H1 (cell line): ENCODE data around the gene FBN3. TPM values are rescaled to one million over a fixed set of nuclear protein-coding genes. Genes with fewer than 3 reads are reported as not detected.

Experiments used
- CTCF ChIA-PET: fragments of 300-600 bp; sonication (Branson Sonifier 250); formaldehyde crosslinking; loops from one replicate; lab custom pipeline; 2021; ENCODE audit not compliant: partially characterized antibody; lab: Charles Lee
- POLR2A ChIA-PET: fragments of 300-600 bp; sonication (Branson Sonifier 250); formaldehyde crosslinking; loops from one replicate; lab custom pipeline; 2021; ENCODE audit warnings: inconsistent platforms; ENCODE audit not compliant: partially characterized antibody; lab: Charles Lee
- DNase-seq, 2 experiments: peaks; one replicate each; pipeline versions ENCODE4 v3.0.0 to v3.0.0-alpha.2; 2010 to 2022; ENCODE audit warnings: low spot score in 2 of 2, low read depth in 1 of 2, mixed read lengths in 1 of 2
- FAIRE-seq: peaks from 2 replicates; lab custom pipeline; 2011; peaks lifted over from hg19 to GRCh38; lab: Jason Lieb, UNC
- H2AFZ ChIP-seq: 2 replicates; pipeline ENCODE4 v1.8.1; 2012; ENCODE audit warnings: low read length, inconsistent platforms
- H2AK5ac ChIP-seq: 2 replicates; pipeline ENCODE4 v1.6.1; 2013; ENCODE audit warnings: low read depth, low read length
- H2BK120ac ChIP-seq: replicated peaks from 2 replicates; pipeline ENCODE3; 2013; ENCODE audit warnings: low read depth, low read length, inconsistent platforms
- H2BK12ac ChIP-seq: 2 replicates; pipeline ENCODE4 v1.6.1; 2013; ENCODE audit warnings: low read depth, low read length
- H2BK15ac ChIP-seq: 2 replicates; pipeline ENCODE4 v1.6.1; 2013; ENCODE audit warnings: low read length
- H2BK20ac ChIP-seq: 2 replicates; pipeline ENCODE4 v1.6.1; 2013; ENCODE audit warnings: low read length
- H2BK5ac ChIP-seq: 2 replicates; pipeline ENCODE4 v1.6.1; 2013; ENCODE audit warnings: low read depth, low read length
- H3K14ac ChIP-seq: 2 replicates; pipeline ENCODE4 v1.6.1; 2013; ENCODE audit warnings: inconsistent platforms; ENCODE audit not compliant: insufficient read length
- H3K18ac ChIP-seq: 2 replicates; pipeline ENCODE4 v1.6.1; 2013; ENCODE audit warnings: low read length; ENCODE audit errors: extremely low read depth
- H3K23ac ChIP-seq: 2 replicates; pipeline ENCODE4 v1.6.1; 2013; ENCODE audit warnings: inconsistent platforms; ENCODE audit not compliant: insufficient read length
- H3K23me2 ChIP-seq: 2 replicates; pipeline ENCODE4 v1.6.1; 2013; ENCODE audit warnings: low read depth, low read length
- H3K27ac ChIP-seq: 2 replicates; pipeline ENCODE4 v1.6.1; 2011; ENCODE audit warnings: low read depth, low read length, inconsistent platforms
- H3K27me3 ChIP-seq, 4 experiments: replicated peaks in 1 of 4; 1 replicate in 1 of 4; 2 replicates in 3 of 4; pipeline versions ENCODE4 v1.6.1 to v1.8.1; 2011 to 2013; ENCODE audit warnings: low read length in 3 of 4, mild to moderate bottlenecking in 3 of 4, inconsistent platforms in 2 of 4, mixed read lengths in 2 of 4, moderate library complexity in 1 of 4; ENCODE audit not compliant: control insufficient read depth in 3 of 4, insufficient read depth in 3 of 4; ENCODE audit errors: extremely low read depth in 1 of 4
- H3K36me3 ChIP-seq, 4 experiments: 2 replicates each; pipeline versions ENCODE4 v1.6.1 to v1.8.1; 2011 to 2013; ENCODE audit warnings: mild to moderate bottlenecking in 4 of 4, low read length in 3 of 4, moderate library complexity in 2 of 4, control low read depth in 1 of 4, inconsistent platforms in 1 of 4; ENCODE audit not compliant: insufficient read depth in 4 of 4, control insufficient read depth in 2 of 4
- H3K4ac ChIP-seq: replicated peaks from 2 replicates; pipeline ENCODE3; 2013; ENCODE audit warnings: low read length, low read depth, mixed read lengths, inconsistent platforms; ENCODE audit not compliant: insufficient read length
- H3K4me1 ChIP-seq, 4 experiments: replicated peaks in 1 of 4; 1 replicate in 1 of 4; 2 replicates in 3 of 4; pipeline versions ENCODE4 v1.6.1 to v1.8.1; 2011 to 2013; ENCODE audit warnings: low read length in 3 of 4, inconsistent platforms in 2 of 4, mixed read lengths in 1 of 4; ENCODE audit not compliant: insufficient read depth in 4 of 4, control insufficient read depth in 3 of 4
- H3K4me2 ChIP-seq, 2 experiments: 2 replicates each; pipeline versions ENCODE4 v1.6.1 to v1.8.1; 2011 to 2013; ENCODE audit warnings: low read depth in 2 of 2, low read length in 2 of 2, control low read depth in 1 of 2, inconsistent platforms in 1 of 2, mild to moderate bottlenecking in 1 of 2; ENCODE audit not compliant: insufficient read depth in 1 of 2
- H3K4me3 ChIP-seq, 4 experiments: fragments of 200-600, 300-600 bp in 1 of 4; sonication (generic), shearing (Covaris generic), sonication (Bioruptor Twin) in 1 of 4; 2 replicates each; pipeline versions ENCODE4 v1.5.1 to v1.8.1; 2011 to 2016; ENCODE audit warnings: low read length in 4 of 4, low read depth in 3 of 4, control low read depth in 2 of 4, inconsistent platforms in 2 of 4, mild to moderate bottlenecking in 2 of 4, mixed read lengths in 1 of 4, moderate library complexity in 1 of 4; ENCODE audit not compliant: insufficient read depth in 2 of 4; ENCODE audit errors: extremely low read depth in 1 of 4
- H3K56ac ChIP-seq: replicated peaks from 2 replicates; pipeline ENCODE3; 2013; ENCODE audit warnings: low read depth, mild to moderate bottlenecking, mixed read lengths, low read length, inconsistent platforms; ENCODE audit not compliant: insufficient read length
- H3K79me1 ChIP-seq: 2 replicates; pipeline ENCODE4 v1.6.1; 2013; ENCODE audit warnings: low read depth, low read length, control low read depth
- H3K79me2 ChIP-seq, 2 experiments: 2 replicates each; pipeline versions ENCODE4 v1.6.1 to v1.8.1; 2012 to 2013; ENCODE audit warnings: low read length in 2 of 2, mild to moderate bottlenecking in 2 of 2, inconsistent platforms in 1 of 2; ENCODE audit not compliant: insufficient read depth in 2 of 2, control insufficient read depth in 1 of 2
- H3K9ac ChIP-seq, 4 experiments: replicated peaks in 1 of 4; 1 replicate in 1 of 4; 2 replicates in 3 of 4; pipeline versions ENCODE4 v1.6.1 to v1.8.1; 2011 to 2013; ENCODE audit warnings: low read depth in 3 of 4, low read length in 3 of 4, control low read depth in 2 of 4, mild to moderate bottlenecking in 2 of 4, moderate library complexity in 2 of 4, inconsistent platforms in 1 of 4; ENCODE audit errors: extremely low read depth in 1 of 4
- H3K9me3 ChIP-seq, 2 experiments: 2 replicates each; pipeline versions ENCODE4 v1.6.1 to v1.8.1; 2012 to 2013; ENCODE audit warnings: mild to moderate bottlenecking in 2 of 2, moderate library complexity in 2 of 2, control low read depth in 1 of 2, inconsistent platforms in 1 of 2, low read depth in 1 of 2, low read length in 1 of 2, mixed read lengths in 1 of 2; ENCODE audit not compliant: insufficient read depth in 2 of 2
- H4K20me1 ChIP-seq, 2 experiments: replicated peaks in 1 of 2; 2 replicates each; pipeline versions ENCODE3 to v1.8.1; 2011 to 2013; ENCODE audit warnings: inconsistent platforms in 2 of 2, low read length in 2 of 2, mild to moderate bottlenecking in 1 of 2; ENCODE audit not compliant: insufficient read depth in 2 of 2, control insufficient read depth in 1 of 2
- H4K5ac ChIP-seq: 2 replicates; pipeline ENCODE4 v1.6.1; 2013; ENCODE audit warnings: low read length, low read depth, mixed read lengths, inconsistent platforms; ENCODE audit not compliant: insufficient read length
- H4K8ac ChIP-seq: 2 replicates; pipeline ENCODE4 v1.8.0; 2013; ENCODE audit warnings: mild to moderate bottlenecking, moderate library complexity, low read length, inconsistent platforms; ENCODE audit not compliant: insufficient read depth; ENCODE audit errors: extremely low read depth
- H4K91ac ChIP-seq: replicated peaks from 2 replicates; pipeline ENCODE3; 2013; ENCODE audit warnings: low read length, mixed read lengths, inconsistent platforms; ENCODE audit not compliant: insufficient read length
- ATF3 ChIP-seq: IDR thresholded peaks from 2 replicates; pipeline ENCODE4 v1.6.1; 2011; ENCODE audit warnings: low read depth, mild to moderate bottlenecking, low read length; ENCODE audit not compliant: insufficient read depth
- BACH1 ChIP-seq: IDR thresholded peaks from 2 replicates; pipeline ENCODE4 v1.6.1; 2012; ENCODE audit warnings: low read length, improper control_type of control experiment
- CBX8 ChIP-seq: fragments of 300-800, 300-1000 bp; sonication (generic); IDR thresholded peaks from 2 replicates; pipeline ENCODE4 v1.7.1; 2016; ENCODE audit warnings: low read depth, low read length, borderline replicate concordance
- CEBPB ChIP-seq: IDR thresholded peaks from 2 replicates; pipeline ENCODE4 v1.6.1; 2012; ENCODE audit warnings: low read depth, low read length
- CREB1 ChIP-seq: IDR thresholded peaks from 2 replicates; pipeline ENCODE4 v1.6.1; 2012; ENCODE audit warnings: inconsistent platforms
- EZH2 ChIP-seq: fragments of 200-600 bp; sonication (generic); IDR thresholded peaks from 2 replicates; pipeline ENCODE4 v1.7.1; 2012; ENCODE audit warnings: low read depth, mild to moderate bottlenecking, moderate library complexity, low read length, inconsistent platforms; ENCODE audit not compliant: severe bottlenecking
- HDAC2 ChIP-seq, 2 experiments: fragments of 300-600 bp in 1 of 2; sonication (generic) in 1 of 2; IDR thresholded peaks; 2 replicates each; pipeline ENCODE4 v1.6.1; 2011 to 2012; ENCODE audit warnings: low read depth in 2 of 2, low read length in 2 of 2, mild to moderate bottlenecking in 2 of 2, moderate library complexity in 2 of 2, borderline replicate concordance in 1 of 2, inconsistent platforms in 1 of 2
- HDAC6 ChIP-seq: IDR thresholded peaks from one replicate; pipeline ENCODE4 v1.7.1; 2012; ENCODE audit warnings: low read depth, mild to moderate bottlenecking, inconsistent platforms, low read length, moderate library complexity
- JUN ChIP-seq: IDR thresholded peaks from 2 replicates; pipeline ENCODE4 v1.6.1; 2011; ENCODE audit warnings: low read depth, mild to moderate bottlenecking, improper control_type of control experiment, low read length
- KDM1A ChIP-seq: fragments of 200-600, 300-600 bp; sonication (generic); IDR thresholded peaks from 2 replicates; pipeline ENCODE4 v1.7.1; 2016; ENCODE audit warnings: mild to moderate bottlenecking, low read length, borderline replicate concordance
- KDM4A ChIP-seq: IDR thresholded peaks from one replicate; pipeline ENCODE4 v1.7.1; 2012; ENCODE audit warnings: low read depth, mild to moderate bottlenecking, moderate library complexity, low read length, inconsistent platforms; ENCODE audit not compliant: severe bottlenecking
- POLR2AphosphoS5 ChIP-seq: IDR thresholded peaks from 2 replicates; pipeline ENCODE4 v1.6.1; 2011; ENCODE audit warnings: low read depth, low read length
- SP4 ChIP-seq: IDR thresholded peaks from 2 replicates; pipeline ENCODE4 v1.6.1; 2012; ENCODE audit warnings: low read length, inconsistent platforms
- SRF ChIP-seq: IDR thresholded peaks from 2 replicates; pipeline ENCODE4 v1.6.1; 2011; ENCODE audit warnings: mild to moderate bottlenecking, low read depth, low read length, moderate library complexity
- WGBS, 2 experiments: shearing (Covaris generic) in 1 of 2; methylation state at CpG; one replicate each; pipeline versions ENCODE4 v1.1.6 to v1.1.7; 2013 to 2015; ENCODE audit warnings: low lambda C conversion rate in 2 of 2, mixed read lengths in 2 of 2, inconsistent platforms in 1 of 2, low coverage in 1 of 2, missing lambda C conversion rate in 1 of 2; ENCODE audit not compliant: insufficient replicate concordance in 2 of 2, insufficient coverage in 1 of 2, insufficient read length in 1 of 2; ENCODE audit errors: extremely low coverage in 1 of 2, missing lambda C conversion rate in 1 of 2; 5-methylcytosine and 5-hydroxymethylcytosine counted together
- polyA plus RNA-seq, 7 experiments: library from polyadenylated mRNA; depleted of rRNA in 3 of 7; stranded (reverse) in 5 of 7; unstranded in 2 of 7; fragments of >200 nt in 5 of 7; fragments of 200-250 nt in 2 of 7; gene quantifications; 1 replicate in 5 of 7; 2 replicates in 1 of 7; 4 replicates in 1 of 7; pipeline versions ENCODE4 v1.2.1 to v1.2.3, GENCODE V29; 2011 to 2013; ENCODE audit warnings: missing spikeins in 2 of 7, mixed read lengths in 2 of 7
- total RNA-seq: library from RNA; stranded (reverse); fragmentation: NEBNext Ultra II Directional; extraction: Animal tissue kit (Norgen Biotek cat#: 25700); gene quantifications from 2 replicates; pipeline ENCODE4 v1.2.1, GENCODE V29; 2021

Gene FBN3
- total and polyA plus RNA-seq, 2 of the 8 experiments (the other 6 are each of a cell fraction or from before 2014, with no cell fraction given), result 37.1 to 38.7 TPM

DNA sequence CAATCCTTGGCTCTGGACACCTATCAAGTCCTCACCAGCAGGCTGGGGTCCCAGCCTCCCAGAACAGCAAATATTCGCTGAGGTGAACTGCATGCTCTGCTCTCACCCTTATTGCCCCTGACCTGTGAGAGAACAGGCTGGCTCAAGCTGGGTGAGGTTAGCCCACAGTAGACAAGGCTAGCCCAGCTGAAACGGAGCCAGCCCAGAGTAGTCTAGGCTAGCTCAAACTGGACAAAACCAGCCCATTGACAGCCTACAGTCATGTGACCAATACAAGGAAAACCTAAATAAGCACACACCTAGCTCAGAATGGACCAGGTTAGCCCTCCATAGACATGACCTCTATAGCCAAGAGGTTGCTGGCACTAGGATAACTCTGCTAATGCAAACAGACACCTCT is 58.4 kb downstream of the FBN3 start:
- no peak overlapping the region for H2BK15ac ChIP-seq
- H3K23ac ChIP-seq, result no peak overlapping the region
- H4K5ac ChIP-seq, result no peak overlapping the region
- H3K79me2 ChIP-seq, result no peaks in the 10 kb centered on the region
- FAIRE-seq, result no peak
- H4K20me1 ChIP-seq, result peaks cover 0 to 1% of the 10 kb centered on the region in 2 experiments
- no peak overlapping the region for H2BK5ac ChIP-seq
- no peaks in the 10 kb centered on the region; the same call in 1 of the 2 replicates for H3K79me1 ChIP-seq
- no peak overlapping the region for H4K91ac ChIP-seq
- H2BK120ac ChIP-seq, result no peak overlapping the region
- no peak overlapping the region for H3K18ac ChIP-seq
- H3K56ac ChIP-seq, result no peak overlapping the region
- H3K9ac ChIP-seq, result no peak overlapping the region
- no peak overlapping the region for H3K27ac ChIP-seq
- H2AK5ac ChIP-seq, result no peak overlapping the region
- POLR2A ChIA-PET, result interaction anchor here (0.9 to 1.6 kb wide), 2 partner anchors 26 to 147 kb away, joined by 3 to 4 read pairs; partner anchors contain the start of gene TIMM44
- DNase-seq, result no peak
- WGBS, 2 experiments, result 88% methylated on average over 2 of the region's 2 CpGs; no CpG with 5 or more reads in 1 of the 2 experiments
- peaks cover 5% of the 10 kb centered on the region; the same call in 1 of the 2 replicates for H3K23me2 ChIP-seq
- no peak overlapping the region for H4K8ac ChIP-seq
- no peaks in the 10 kb centered on the region; a peak in 1 of 7 replicates for H3K4me1 ChIP-seq
- no peak overlapping the region for H2BK20ac ChIP-seq
- H3K4me2 ChIP-seq, result no peak overlapping the region
- peaks cover 28 to 65% (median 53%) of the 10 kb centered on the region in 4 experiments for H3K36me3 ChIP-seq
- CTCF ChIA-PET, result interaction anchor here (0.8 to 1.3 kb wide), 3 partner anchors 10 to 162 kb away, joined by 3 read pairs; no protein-coding TSS in a partner anchor
- no peak overlapping the region for H2AFZ ChIP-seq
- no peak overlapping the region for H3K14ac ChIP-seq
- no peaks in the 10 kb centered on the region for H3K27me3 ChIP-seq
- H3K4ac ChIP-seq, result no peak overlapping the region
- H3K4me3 ChIP-seq, result no peak overlapping the region
- peaks cover 7 to 9% of the 10 kb centered on the region in 2 experiments for H3K9me3 ChIP-seq
- H2BK12ac ChIP-seq, result no peak overlapping the region
- TF ChIP-seq HDAC6 (no peak), JUN (no peak), POLR2AphosphoS5 (no peak), KDM1A (no peak), ATF3 (no peak), BACH1 (no peak), SP4 (no peak), SRF (no peak), HDAC2 (IDR thresholded peaks at IDR 0.05; ENCODE audit: borderline replicate concordance in 1 of 2, low read depth in 2 of 2, low read length in 2 of 2) (no peak), CEBPB (no peak), EZH2 (no peak), CBX8 (no peak), CREB1 (no peak), KDM4A (no peak)
